Right atrium auricular region (tissue), 2 donors: ENCODE data around the gene DUS1L. TPM values are rescaled to one million over a fixed set of nuclear protein-coding genes. Genes with fewer than 3 reads are reported as not detected.
A peak's percentile ranks its signal among the peaks of the same experiment; 100 is the strongest.

ENCODE experiments used
- DNase-seq: peaks from one replicate; pipeline ENCODE4 v3.0.0-alpha.2; 2019; ENCODE audit warnings: low spot score
- H3K27ac ChIP-seq, 2 donors: fragments of 200-600 bp; sonication (generic); 1 replicate in 1 of 2; 2 replicates in 1 of 2; pipeline ENCODE4 v1.5.1; 2016 to 2019
- H3K27me3 ChIP-seq, 2 donors: fragments of 200-600 bp; sonication (generic); one replicate each; pipeline versions ENCODE4 v1.5.1 to v1.6.0; 2017 to 2019
- H3K36me3 ChIP-seq: fragments of 200-600 bp; sonication (generic); one replicate; pipeline ENCODE4 v1.5.1; 2016
- H3K4me1 ChIP-seq, 2 donors: fragments of 200-600 bp; sonication (generic); one replicate each; pipeline versions ENCODE4 v1.5.1 to v1.6.0; 2017 to 2019
- H3K4me3 ChIP-seq, 2 donors: fragments of 200-600 bp; sonication (generic); 1 replicate in 1 of 2; 2 replicates in 1 of 2; pipeline ENCODE4 v1.5.1; 2017 to 2019; ENCODE audit warnings: mild to moderate bottlenecking in 1 of 2, moderate library complexity in 1 of 2
- H3K9me3 ChIP-seq, 2 donors: fragments of 200-600 bp; sonication (generic); one replicate each; pipeline ENCODE4 v1.5.1; 2019
- CTCF ChIP-seq, 2 donors: fragments of 200-600 bp; sonication (generic); IDR thresholded peaks; one replicate each; pipeline ENCODE4 v1.5.1; 2019; ENCODE audit warnings: antibody characterized with exemption in 2 of 2
- total RNA-seq, 2 donors: library from RNA; depleted of rRNA; stranded (reverse); fragments of >200 nt; gene quantifications; one replicate each; pipeline ENCODE4 v1.1.0, GENCODE V29; 2016

The DUS1L gene
- total RNA-seq, 2 donors from 2014 or later: 33.3 to 45.7 TPM

GRCh38 chr17:82031885-82032627, 33.5 kb downstream of the DUS1L start:
- TF ChIP-seq CTCF (IDR thresholded peaks at IDR 0.05): no peak
- H3K4me3 ChIP-seq: peak overlapping the region; percentile 26 to 41
- no peaks in the 10 kb centered on the region for H3K36me3 ChIP-seq
- H3K9me3 ChIP-seq: no peaks in the 10 kb centered on the region
- no peaks in the 10 kb centered on the region for H3K27me3 ChIP-seq
- no peak for DNase-seq
- peaks cover 0 to 34% of the 10 kb centered on the region in 2 donors for H3K4me1 ChIP-seq
- H3K27ac ChIP-seq: no peak overlapping the region

GRCh38 chr17:82031303-82031884, 34.2 kb downstream of the DUS1L start, which contains the start of gene RAC3:
TSS of gene RAC3 (plus strand) at chr17:82031678. CDS start at chr17:82031762, 84 bp downstream.
- Histone ChIP-seq H3K4me3 (peak within 1 kb of the TSS; percentile 42 to 57), H3K27ac (no peak within 1 kb of the TSS), H3K9me3 (no peaks in the 10 kb centered on the region), H3K36me3 (no peaks in the 10 kb centered on the region), H3K27me3 (no peaks in the 10 kb centered on the region), H3K4me1 (peaks cover 0 to 27% of the 10 kb centered on the region in 2 donors)
- no peak for DNase-seq
- TF ChIP-seq CTCF (IDR thresholded peaks at IDR 0.05): no peak

- peak; percentile 78 for DNase-seq
- TF ChIP-seq CTCF (IDR thresholded peaks at IDR 0.05): peak; percentile 86 to 97
- Histone ChIP-seq H3K27me3 (no peaks in the 10 kb centered on the region), H3K4me1 (peaks cover 0 to 21% of the 10 kb centered on the region in 2 donors), H3K36me3 (no peaks in the 10 kb centered on the region), H3K4me3 (peak overlapping the region; percentile 42 to 57), H3K27ac (no peak overlapping the region), H3K9me3 (no peaks in the 10 kb centered on the region)
Observed at GRCh38 chr17:82030470-82031302, 34.9 kb downstream of the DUS1L start.

- no peak for TF ChIP-seq CTCF (IDR thresholded peaks at IDR 0.05)
- Histone ChIP-seq H3K4me1 (peaks cover 0 to 21% of the 10 kb centered on the region in 2 donors), H3K27ac (no peak overlapping the region), H3K27me3 (no peaks in the 10 kb centered on the region), H3K4me3 (peak overlapping the region in 1 of 2 donors; percentile 57), H3K9me3 (no peaks in the 10 kb centered on the region), H3K36me3 (no peaks in the 10 kb centered on the region)
- DNase-seq: no peak
Observed at GRCh38 chr17:82029990-82030469, 35.6 kb downstream of the DUS1L start.

GRCh38 chr17:82029391-82029790, 36.2 kb downstream of the DUS1L start:
- no peak for DNase-seq
- TF ChIP-seq CTCF (IDR thresholded peaks at IDR 0.05): no peak
- Histone ChIP-seq H3K4me3 (no peak overlapping the region), H3K4me1 (peaks cover 0 to 25% of the 10 kb centered on the region in 2 donors), H3K9me3 (no peaks in the 10 kb centered on the region), H3K27me3 (no peaks in the 10 kb centered on the region), H3K36me3 (no peaks in the 10 kb centered on the region), H3K27ac (no peak overlapping the region)
